HEK293 (cell line): Measurements from ENCODE around the gene ZCCHC3.
A peak's percentile ranks its signal among the peaks of the same experiment; 100 is the strongest.

Source experiments
- CTCF ChIA-PET: fragments of 350-600 bp; formaldehyde crosslinking; extraction: SDS; loops from one replicate; lab custom pipeline; 2021; ENCODE audit warnings: antibody characterized with exemption; lab: Yijun Ruan, JAX
- POLR2A ChIA-PET: fragments of 300-600 bp; formaldehyde crosslinking; extraction: SDS; loops from one replicate; lab custom pipeline; 2020; ENCODE audit warnings: antibody characterized with exemption, inconsistent platforms; lab: Yijun Ruan, JAX
- H3K27ac ChIP-seq: fragments of 200-500 bp; sonication (Bioruptor generic); 2 replicates; pipeline ENCODE4 v1.5.1; 2014; ENCODE audit warnings: low read depth, low read length, control low read depth, inconsistent platforms; ENCODE audit errors: extremely low read depth
- H3K36me3 ChIP-seq, 2 experiments: fragments of 200-500 bp in 1 of 2; sonication (Bioruptor generic) in 1 of 2; 1 replicate in 1 of 2; 2 replicates in 1 of 2; pipeline ENCODE4 v1.5.1; 2014 to 2017; ENCODE audit warnings: inconsistent platforms in 2 of 2, low read length in 2 of 2; ENCODE audit not compliant: control insufficient read depth in 2 of 2, insufficient read depth in 1 of 2
- H3K4me1 ChIP-seq: fragments of 200-500 bp; sonication (Bioruptor generic); 2 replicates; pipeline ENCODE4 v1.5.1; 2014; ENCODE audit warnings: mild to moderate bottlenecking, low read length, inconsistent platforms; ENCODE audit not compliant: control insufficient read depth, insufficient read depth
- H3K4me3 ChIP-seq: 2 replicates; pipeline ENCODE4 v1.5.1; 2011; ENCODE audit warnings: low read depth, mild to moderate bottlenecking, control low read depth, low read length, moderate library complexity
- H3K9me3 ChIP-seq: fragments of 200-500 bp; sonication (Bioruptor generic); 2 replicates; pipeline ENCODE4 v1.5.1; 2014; ENCODE audit warnings: low read depth, low read length, inconsistent platforms; ENCODE audit not compliant: control insufficient read depth, insufficient read depth
- CTCF ChIP-seq: fragments of 450-650 bp; formaldehyde crosslinking; IDR thresholded peaks from 2 replicates; pipeline ENCODE4 v1.5.1; 2016; ENCODE audit warnings: missing biosample characterization, missing genetic modification characterization
- GLI2 ChIP-seq: fragments of 450-650 bp; formaldehyde crosslinking; IDR thresholded peaks from 2 replicates; pipeline ENCODE4; 2017; ENCODE audit warnings: missing biosample characterization, missing genetic modification characterization, low read depth, borderline replicate concordance
- GLIS2 ChIP-seq: fragments of 450-650 bp; formaldehyde crosslinking; IDR thresholded peaks from 2 replicates; pipeline ENCODE4 v1.5.1; 2016; ENCODE audit warnings: missing biosample characterization, missing genetic modification characterization
- OSR2 ChIP-seq: fragments of 450-650 bp; formaldehyde crosslinking; IDR thresholded peaks from 2 replicates; pipeline ENCODE4 v1.5.1; 2016; ENCODE audit warnings: missing biosample characterization, missing genetic modification characterization
- PRDM1 ChIP-seq: fragments of 450-650 bp; formaldehyde crosslinking; IDR thresholded peaks from 2 replicates; pipeline ENCODE4; 2016; ENCODE audit warnings: missing biosample characterization, missing genetic modification characterization
- PRDM4 ChIP-seq: fragments of 450-650 bp; formaldehyde crosslinking; IDR thresholded peaks from 2 replicates; pipeline ENCODE4 v1.5.1; 2017; ENCODE audit warnings: missing biosample characterization, missing genetic modification characterization
- PRDM6 ChIP-seq: fragments of 450-650 bp; formaldehyde crosslinking; IDR thresholded peaks from 2 replicates; pipeline ENCODE4 v1.5.1; 2017; ENCODE audit warnings: missing biosample characterization, missing genetic modification characterization
- SETDB1 ChIP-seq: IDR thresholded peaks from one replicate; pipeline ENCODE4 v1.6.1; 2017; ENCODE audit warnings: mild to moderate bottlenecking, low read length, moderate library complexity, mixed read lengths; ENCODE audit not compliant: insufficient read length
- ZBTB11 ChIP-seq: fragments of 450-650 bp; formaldehyde crosslinking; conservative IDR thresholded peaks from 2 replicates; pipeline ENCODE4 v1.5.1; 2016; ENCODE audit warnings: low read depth, missing biosample characterization, missing genetic modification characterization
- ZBTB44 ChIP-seq: fragments of 450-650 bp; IDR thresholded peaks from 2 replicates; pipeline ENCODE4 v1.5.1; 2018; ENCODE audit warnings: missing biosample characterization, mild to moderate bottlenecking, missing genetic modification characterization
- ZBTB49 ChIP-seq: fragments of 450-650 bp; formaldehyde crosslinking; IDR thresholded peaks from 2 replicates; pipeline ENCODE4 v1.5.1; 2016; ENCODE audit warnings: missing biosample characterization, missing genetic modification characterization, low read depth
- ZBTB7A ChIP-seq: fragments of 450-650 bp; formaldehyde crosslinking; IDR thresholded peaks from 2 replicates; pipeline ENCODE4 v1.5.1; 2016; ENCODE audit warnings: low read depth, missing biosample characterization, missing genetic modification characterization
- ZNF24 ChIP-seq: fragments of 450-650 bp; formaldehyde crosslinking; IDR thresholded peaks from 2 replicates; pipeline ENCODE4 v1.5.1; 2016; ENCODE audit warnings: missing biosample characterization, missing genetic modification characterization
- ZNF266 ChIP-seq: fragments of 450-650 bp; formaldehyde crosslinking; IDR thresholded peaks from 2 replicates; pipeline ENCODE4 v1.5.1; 2016; ENCODE audit warnings: missing biosample characterization, missing genetic modification characterization, low read depth
- ZNF366 ChIP-seq: fragments of 450-650 bp; formaldehyde crosslinking; conservative IDR thresholded peaks from 2 replicates; pipeline ENCODE4 v1.5.1; 2016; ENCODE audit warnings: missing biosample characterization, missing genetic modification characterization
- ZNF433 ChIP-seq: fragments of 450-650 bp; formaldehyde crosslinking; IDR thresholded peaks from 2 replicates; pipeline ENCODE4 v1.5.1; 2016; ENCODE audit warnings: missing biosample characterization, missing genetic modification characterization, low read depth
- ZNF529 ChIP-seq: fragments of 450-650 bp; formaldehyde crosslinking; IDR thresholded peaks from 2 replicates; pipeline ENCODE4 v1.5.1; 2017; ENCODE audit warnings: missing genetic modification characterization, missing biosample characterization; ENCODE audit not compliant: insufficient replicate concordance
- ZSCAN23 ChIP-seq: fragments of 450-650 bp; formaldehyde crosslinking; IDR thresholded peaks from 2 replicates; pipeline ENCODE4 v1.5.1; 2016; ENCODE audit warnings: missing biosample characterization, missing genetic modification characterization

The ZCCHC3 gene

GRCh38 chr20:312866-313265 is 15.5 kb downstream of the ZCCHC3 start:
- H3K36me3 ChIP-seq, result no peaks in the 10 kb centered on the region
- ChIA-PET POLR2A (no interaction called here), CTCF (interaction anchor here (1.7 kb wide), 1 partner anchor 18 kb away, joined by 8 read pairs; no protein-coding TSS in a partner anchor)
- no peaks in the 10 kb centered on the region for H3K9me3 ChIP-seq
- no peak overlapping the region for H3K27ac ChIP-seq
- TF ChIP-seq GLI2 (tag by site-specific recombination), result no peak
- TF ChIP-seq ZSCAN23 (tag by site-specific recombination), result no peak
- no peak for TF ChIP-seq ZBTB11 (tag by site-specific recombination)
- no peak for TF ChIP-seq ZNF529 (tag by site-specific recombination)
- no peak for TF ChIP-seq SETDB1
- no peak for TF ChIP-seq ZNF433 (tag by site-specific recombination)
- H3K4me1 ChIP-seq, result peaks cover 6% of the 10 kb centered on the region
- H3K4me3 ChIP-seq, result no peak overlapping the region

GRCh38 chr20:313402-313801 is 16.0 kb downstream of the ZCCHC3 start:
- peaks cover 6% of the 10 kb centered on the region for H3K4me1 ChIP-seq
- no peak for TF ChIP-seq CTCF (tag by site-specific recombination)
- no peak for TF ChIP-seq PRDM1 (tag by site-specific recombination)
- TF ChIP-seq ZBTB7A (tag by site-specific recombination), result no peak
- no peak for TF ChIP-seq ZBTB44 (tag by site-specific recombination)
- TF ChIP-seq ZNF266 (tag by site-specific recombination), result no peak
- H3K9me3 ChIP-seq, result no peaks in the 10 kb centered on the region
- CTCF ChIA-PET, result no interaction called here
- H3K4me3 ChIP-seq, result no peak overlapping the region
- no peak overlapping the region for H3K27ac ChIP-seq
- POLR2A ChIA-PET, result no interaction called here
- H3K36me3 ChIP-seq, result no peaks in the 10 kb centered on the region

- Histone ChIP-seq H3K4me1 (peaks cover 6% of the 10 kb centered on the region), H3K27ac (no peak overlapping the region), H3K9me3 (no peaks in the 10 kb centered on the region), H3K36me3 (no peaks in the 10 kb centered on the region), H3K4me3 (no peak overlapping the region)
- POLR2A ChIA-PET, result no interaction called here
- CTCF ChIA-PET, result no interaction called here
- TF ChIP-seq ZBTB49 (no peak), OSR2 (0 out of 2 replicates have a peak, but pooled peaks have one; percentile 30), ZNF24 (tag by site-specific recombination) (no peak), PRDM6 (0 out of 2 replicates have a peak, but pooled peaks have one; percentile 7), PRDM4 (tag by site-specific recombination) (no peak), GLIS2 (tag by site-specific recombination) (no peak), ZNF366 (peak; percentile 27; the same call in 1 of the 2 replicates)
These were observed 16.6 kb downstream of the ZCCHC3 start for GRCh38 chr20:313948-314347.
